CD8-positive, alpha-beta memory T cell (primary cell): ENCODE results near the gene CSK. TPM values are rescaled to one million over a fixed set of nuclear protein-coding genes. Genes with fewer than 3 reads are reported as not detected.

Source experiments
- CTCF ChIA-PET: fragments of 350-600 bp; sonication (Branson Sonifier 250); formaldehyde crosslinking; loops from one replicate; lab custom pipeline; 2021; ENCODE audit warnings: antibody characterized with exemption; lab: Charles Lee
- POLR2A ChIA-PET: fragments of 350-600 bp; sonication (Branson Sonifier 250); formaldehyde crosslinking; loops from one replicate; lab custom pipeline; 2021; ENCODE audit warnings: antibody characterized with exemption; lab: Charles Lee
- DNase-seq, 5 donors: peaks; one replicate each; pipeline versions ENCODE4 v3.0.0 to v3.0.0-alpha.2; 2020 to 2022; ENCODE audit warnings: mixed read lengths in 1 of 5
- H3K27ac ChIP-seq: one replicate; pipeline ENCODE4 v1.7.0; 2013; ENCODE audit warnings: low read depth, mild to moderate bottlenecking, low read length, moderate library complexity
- H3K27me3 ChIP-seq: 2 replicates; pipeline ENCODE4 v1.7.0; 2013; ENCODE audit warnings: low read length, mild to moderate bottlenecking; ENCODE audit not compliant: insufficient read depth, poor library complexity, severe bottlenecking
- H3K36me3 ChIP-seq: 2 replicates; pipeline ENCODE4 v1.7.0; 2013; ENCODE audit warnings: mild to moderate bottlenecking, low read length, moderate library complexity; ENCODE audit not compliant: insufficient read depth
- H3K4me1 ChIP-seq: 2 replicates; pipeline ENCODE4 v1.7.0; 2013; ENCODE audit warnings: mild to moderate bottlenecking, low read length, moderate library complexity; ENCODE audit not compliant: insufficient read depth
- H3K4me3 ChIP-seq: 2 replicates; pipeline ENCODE4 v1.7.0; 2013; ENCODE audit warnings: mild to moderate bottlenecking, low read length
- H3K9me3 ChIP-seq: 2 replicates; pipeline ENCODE4 v1.7.0; 2013; ENCODE audit warnings: mild to moderate bottlenecking, low read length
- H3K27ac Mint-ChIP-seq, 8 donors: one replicate each; pipeline ENCODE4 v1.8.0; 2020 to 2021; ENCODE audit warnings: mixed read lengths in 8 of 8, mild to moderate bottlenecking in 6 of 8, inconsistent platforms in 3 of 8, moderate library complexity in 3 of 8
- H3K27me3 Mint-ChIP-seq, 2 donors: one replicate each; pipeline ENCODE4 v1.8.0; 2020 to 2021; ENCODE audit warnings: mixed read lengths in 2 of 2, mild to moderate bottlenecking in 1 of 2, moderate library complexity in 1 of 2
- H3K36me3 Mint-ChIP-seq, 3 donors: one replicate each; pipeline ENCODE4 v1.8.0; 2020 to 2021; ENCODE audit warnings: mixed read lengths in 3 of 3, inconsistent platforms in 1 of 3, mild to moderate bottlenecking in 1 of 3
- H3K4me1 Mint-ChIP-seq, 3 donors: one replicate each; pipeline ENCODE4 v1.8.0; 2020 to 2021; ENCODE audit warnings: mixed read lengths in 3 of 3, inconsistent platforms in 1 of 3, mild to moderate bottlenecking in 1 of 3
- H3K4me3 Mint-ChIP-seq, 7 donors: one replicate each; pipeline ENCODE4 v1.8.0; 2020 to 2021; ENCODE audit warnings: mixed read lengths in 7 of 7, mild to moderate bottlenecking in 6 of 7, moderate library complexity in 4 of 7, inconsistent platforms in 2 of 7
- H3K9me3 Mint-ChIP-seq, 5 donors: one replicate each; pipeline ENCODE4 v1.8.0; 2020 to 2022; ENCODE audit warnings: mixed read lengths in 5 of 5, mild to moderate bottlenecking in 3 of 5, moderate library complexity in 2 of 5, inconsistent platforms in 1 of 5
- polyA plus RNA-seq: library from polyadenylated mRNA; unstranded; fragments of 300-500 nt; fragmentation: Illumina TruSeq; gene quantifications from one replicate; pipeline ENCODE4 v1.2.3, GENCODE V29; 2021
- total RNA-seq, 2 experiments: library from RNA; stranded (reverse); gene quantifications; one replicate each; pipeline ENCODE4 v1.2.3, GENCODE V29; 2021

Gene CSK
- total and polyA plus RNA-seq, 3 experiments from 2014 or later = 154 to 294 (median 288) TPM

DNA sequence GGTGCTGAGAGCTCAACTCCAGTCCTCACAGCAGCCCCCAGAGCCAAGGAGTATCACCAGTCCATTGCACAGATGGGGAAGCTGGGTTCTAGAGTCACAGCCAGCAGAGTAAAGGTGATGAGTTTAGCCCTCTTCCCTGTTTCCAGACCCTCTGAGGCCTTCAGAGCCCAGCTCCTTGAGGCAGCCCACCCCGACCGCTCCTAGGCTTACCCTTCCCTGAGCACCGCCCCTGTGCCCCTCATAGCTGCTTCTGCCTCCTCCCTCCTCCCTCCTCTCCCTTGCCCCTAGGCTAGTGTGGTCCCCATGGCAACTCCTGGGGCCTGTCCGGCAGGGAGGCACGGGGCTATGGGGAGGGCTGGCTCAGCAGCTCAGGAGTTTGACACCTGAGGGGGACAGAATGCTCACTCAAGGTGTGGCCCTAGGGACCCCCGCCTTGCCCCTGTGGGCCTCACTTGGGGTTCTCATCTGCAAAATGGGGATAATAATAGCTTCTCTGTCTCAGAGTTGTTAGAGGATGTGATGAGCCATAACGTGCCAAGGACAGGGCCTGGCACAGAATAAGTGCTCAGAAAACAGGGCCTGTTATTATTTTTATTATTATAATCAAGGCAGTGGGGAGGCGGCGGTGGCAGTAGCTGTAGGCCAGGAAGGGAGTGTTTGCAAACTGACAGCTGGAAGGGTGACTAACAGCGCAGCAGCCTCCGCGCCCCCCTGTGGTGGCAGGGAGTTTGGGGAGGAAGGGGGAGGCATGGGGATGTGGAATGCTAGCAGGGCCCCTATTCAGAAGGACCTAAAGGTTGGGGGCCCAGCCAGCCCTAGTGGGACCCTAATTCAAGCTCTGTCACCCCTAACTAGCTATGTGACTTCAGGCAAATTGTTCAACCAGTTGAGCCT lies 11.5 kb downstream of the CSK start:
- no peaks in the 10 kb centered on the region for H3K9me3 ChIP-seq
- H3K27me3 ChIP-seq = no peaks in the 10 kb centered on the region
- H3K9me3 Mint-ChIP-seq = no peaks in the 10 kb centered on the region
- peaks cover 99% of the 10 kb centered on the region for H3K4me1 ChIP-seq
- H3K36me3 ChIP-seq = peaks cover 18% of the 10 kb centered on the region
- CTCF ChIA-PET = interaction anchor here (0.7 to 15.8 kb wide), 17 partner anchors 10 to 179 kb away, joined by 3 to 1086 read pairs (median 4); partner anchors contain the start of genes CSK and ULK3
- H3K36me3 Mint-ChIP-seq = peaks cover 0 to 39% (median 7%) of the 10 kb centered on the region in 3 donors
- H3K27ac Mint-ChIP-seq = peak overlapping the region; percentile 81 to 98 (median 93)
- no peaks in the 10 kb centered on the region for H3K27me3 Mint-ChIP-seq
- H3K4me3 Mint-ChIP-seq = peak overlapping the region; percentile 66 to 91 (median 85)
- DNase-seq = peak; percentile 71 to 85 (median 74)
- H3K27ac ChIP-seq = no peak overlapping the region
- H3K4me3 ChIP-seq = peak overlapping the region; percentile 46
- H3K4me1 Mint-ChIP-seq = peaks cover 84 to 93% (median 89%) of the 10 kb centered on the region in 3 donors
- POLR2A ChIA-PET = interaction anchor here (0.5 to 5.9 kb wide), 6 partner anchors 12 to 44 kb away, joined by 3 to 89 read pairs (median 15); partner anchors contain the start of gene CSK

DNA sequence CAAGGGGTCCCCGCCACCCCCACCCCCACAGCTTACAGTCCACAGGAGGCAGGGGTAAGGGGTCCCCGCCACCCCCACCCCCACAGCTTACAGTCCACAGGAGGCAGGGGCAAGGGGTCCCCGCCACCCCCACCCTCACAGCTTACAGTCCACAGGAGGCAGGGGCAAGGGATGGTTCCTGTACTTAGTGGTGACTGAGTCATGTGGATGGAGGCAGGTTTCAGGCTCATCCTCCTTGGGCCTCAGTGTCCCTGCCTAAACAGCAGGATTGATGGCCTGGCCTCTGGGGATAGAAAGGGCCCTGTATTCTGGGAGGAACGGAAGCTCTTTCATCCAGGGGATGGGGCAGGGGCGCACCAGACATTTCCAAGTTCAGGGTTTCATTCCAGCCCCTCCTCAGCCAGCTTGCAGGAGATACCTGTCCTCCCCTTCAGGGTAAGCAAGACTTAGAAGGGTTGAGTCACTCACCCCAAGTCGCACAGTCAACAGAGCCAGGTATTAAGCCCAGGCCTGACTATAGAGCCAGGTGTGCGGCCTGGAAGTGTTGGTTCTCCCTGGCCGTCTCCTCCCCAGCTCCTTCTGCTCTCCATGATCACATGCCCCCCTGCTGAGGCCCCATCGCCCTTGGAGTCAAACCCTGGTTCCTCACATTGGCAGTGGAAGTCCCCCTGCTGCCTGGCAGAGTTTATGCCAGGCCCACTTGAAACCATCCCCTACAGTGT lies 12.5 kb downstream of the CSK start:
- peak overlapping the region; percentile 46 to 80 (median 61) for H3K4me3 Mint-ChIP-seq
- CTCF ChIA-PET = interaction anchor here (0.7 to 15.8 kb wide), 14 partner anchors 9 to 180 kb away, joined by 3 to 1086 read pairs (median 4); partner anchors contain the start of genes CSK and ULK3
- H3K4me1 Mint-ChIP-seq = peaks cover 80 to 93% (median 84%) of the 10 kb centered on the region in 3 donors
- H3K27ac Mint-ChIP-seq = peak overlapping the region; percentile 81 to 98 (median 92)
- peaks cover 28% of the 10 kb centered on the region for H3K36me3 ChIP-seq
- no peak overlapping the region for H3K27ac ChIP-seq
- peaks cover 99% of the 10 kb centered on the region for H3K4me1 ChIP-seq
- peak in 1 of 5 donors; percentile 14 for DNase-seq
- peak overlapping the region; percentile 18 for H3K4me3 ChIP-seq
- H3K27me3 ChIP-seq = no peaks in the 10 kb centered on the region
- no peaks in the 10 kb centered on the region for H3K9me3 ChIP-seq
- H3K9me3 Mint-ChIP-seq = no peaks in the 10 kb centered on the region
- no peaks in the 10 kb centered on the region for H3K27me3 Mint-ChIP-seq
- H3K36me3 Mint-ChIP-seq = peaks cover 0 to 46% (median 7%) of the 10 kb centered on the region in 3 donors
- POLR2A ChIA-PET = interaction anchor here (1.9 to 5.9 kb wide), 4 partner anchors 13 to 25 kb away, joined by 15 to 89 read pairs (median 18); partner anchors contain the start of gene CSK

GRCh38 chr15:74794970-74795349 lies 13.1 kb downstream of the CSK start:
- H3K27ac Mint-ChIP-seq = peak overlapping the region; percentile 81 to 98 (median 92)
- peak overlapping the region; percentile 36 to 80 (median 61) for H3K4me3 Mint-ChIP-seq
- no peaks in the 10 kb centered on the region for H3K27me3 Mint-ChIP-seq
- peak in 1 of 5 donors; percentile 21 for DNase-seq
- ChIA-PET POLR2A (interaction anchor here (1.0 to 5.9 kb wide), 3 partner anchors 13 to 24 kb away, joined by 3 to 89 read pairs (median 15); partner anchors contain the start of gene CSK), CTCF (interaction anchor here (0.7 to 15.8 kb wide), 6 partner anchors 7 to 161 kb away, joined by 4 to 1086 read pairs (median 26); partner anchors contain the start of gene CSK)
- Histone ChIP-seq H3K36me3 (peaks cover 33% of the 10 kb centered on the region), H3K4me3 (peak overlapping the region; percentile 18), H3K27me3 (no peaks in the 10 kb centered on the region), H3K4me1 (peaks cover 99% of the 10 kb centered on the region), H3K27ac (no peak overlapping the region), H3K9me3 (no peaks in the 10 kb centered on the region)
- peaks cover 80 to 93% (median 84%) of the 10 kb centered on the region in 3 donors for H3K4me1 Mint-ChIP-seq
- H3K9me3 Mint-ChIP-seq = no peaks in the 10 kb centered on the region
- peaks cover 0 to 50% (median 7%) of the 10 kb centered on the region in 3 donors for H3K36me3 Mint-ChIP-seq

GRCh38 chr15:74795966-74796625 lies 14.2 kb downstream of the CSK start:
- peak in 1 of 5 donors; percentile 43 for DNase-seq

GRCh38 chr15:74798388-74799254 lies 16.7 kb downstream of the CSK start:
- no peak overlapping the region for H3K27ac ChIP-seq
- peak overlapping the region; percentile 75 to 97 (median 94) for H3K27ac Mint-ChIP-seq
- no peaks in the 10 kb centered on the region for H3K27me3 ChIP-seq
- no peaks in the 10 kb centered on the region for H3K9me3 Mint-ChIP-seq
- peaks cover 70% of the 10 kb centered on the region for H3K4me1 ChIP-seq
- peak overlapping the region in 3 of 7 donors; percentile 14 to 28 (median 24) for H3K4me3 Mint-ChIP-seq
- CTCF ChIA-PET = interaction anchor here (0.8 to 15.8 kb wide), 11 partner anchors 8 to 164 kb away, joined by 3 to 1086 read pairs (median 8); partner anchors contain the start of gene CSK
- H3K36me3 ChIP-seq = peaks cover 49% of the 10 kb centered on the region
- no peaks in the 10 kb centered on the region for H3K27me3 Mint-ChIP-seq
- H3K36me3 Mint-ChIP-seq = peaks cover 4 to 73% (median 4%) of the 10 kb centered on the region in 3 donors
- H3K4me3 ChIP-seq = no peak overlapping the region
- H3K4me1 Mint-ChIP-seq = peaks cover 49 to 61% (median 52%) of the 10 kb centered on the region in 3 donors
- H3K9me3 ChIP-seq = no peaks in the 10 kb centered on the region
- POLR2A ChIA-PET = interaction anchor here (0.8 to 2.7 kb wide), 10 partner anchors 11 to 28 kb away, joined by 3 to 17 read pairs (median 8); partner anchors contain the start of gene CSK
- no peak for DNase-seq

More at GRCh38 chr15:74795966-74796625, 14.2 kb downstream of the CSK start:
- peaks cover 96% of the 10 kb centered on the region for H3K4me1 ChIP-seq
- Mint-ChIP-seq H3K4me3 (peak overlapping the region; percentile 6 to 78 (median 58)), H3K27me3 (no peaks in the 10 kb centered on the region), H3K27ac (peak overlapping the region; percentile 79 to 98 (median 92)), H3K9me3 (no peaks in the 10 kb centered on the region), H3K36me3 (peaks cover 4 to 58% (median 10%) of the 10 kb centered on the region in 3 donors), H3K4me1 (peaks cover 74 to 86% (median 77%) of the 10 kb centered on the region in 3 donors)
- H3K9me3 ChIP-seq = no peaks in the 10 kb centered on the region
- H3K4me3 ChIP-seq = no peak overlapping the region
- H3K27me3 ChIP-seq = no peaks in the 10 kb centered on the region
- CTCF ChIA-PET = interaction anchor here (0.6 to 15.8 kb wide), 9 partner anchors 8 to 165 kb away, joined by 3 to 1086 read pairs (median 4); partner anchors contain the start of gene CSK
- peaks cover 45% of the 10 kb centered on the region for H3K36me3 ChIP-seq
- H3K27ac ChIP-seq = no peak overlapping the region
- POLR2A ChIA-PET = interaction anchor here (0.6 to 2.7 kb wide), 7 partner anchors 8 to 150 kb away, joined by 3 to 17 read pairs (median 3); partner anchors contain the start of gene CSK

- Histone ChIP-seq H3K27me3 (no peaks in the 10 kb centered on the region), H3K4me1 (peaks cover 63% of the 10 kb centered on the region), H3K27ac (peak overlapping the region; percentile 65), H3K9me3 (no peaks in the 10 kb centered on the region), H3K36me3 (peaks cover 50% of the 10 kb centered on the region), H3K4me3 (peak overlapping the region; percentile 32)
- peak in 1 of 5 donors; percentile 36 for DNase-seq
- H3K4me1 Mint-ChIP-seq = peaks cover 46 to 57% (median 54%) of the 10 kb centered on the region in 3 donors
- CTCF ChIA-PET = interaction anchor here (0.6 to 15.8 kb wide), 15 partner anchors 9 to 189 kb away, joined by 3 to 1086 read pairs (median 7); partner anchors contain the start of gene CSK
- peak overlapping the region; percentile 79 to 97 (median 94) for H3K27ac Mint-ChIP-seq
- no peaks in the 10 kb centered on the region for H3K9me3 Mint-ChIP-seq
- POLR2A ChIA-PET = interaction anchor here (0.6 to 2.4 kb wide), 7 partner anchors 9 to 30 kb away, joined by 3 to 13 read pairs (median 6); partner anchors contain the start of gene CSK
- H3K4me3 Mint-ChIP-seq = peak overlapping the region in 3 of 7 donors; percentile 22 to 48 (median 24)
- peaks cover 4 to 80% (median 6%) of the 10 kb centered on the region in 3 donors for H3K36me3 Mint-ChIP-seq
- no peaks in the 10 kb centered on the region for H3K27me3 Mint-ChIP-seq
Observed at GRCh38 chr15:74799255-74799855, 17.5 kb downstream of the CSK start.
